ENCODE data around the gene COG6. TPM values are rescaled to one million over a fixed set of nuclear protein-coding genes. Genes with fewer than 3 reads are reported as not detected.

COG6 gene
- total and polyA plus RNA-seq, 2 donors from 2014 or later: 12.2 to 31.3 TPM

GRCh38 chr13:39682788-39683187, 27.3 kb downstream of the COG6 start:
- no peak overlapping the region for H3K9ac ChIP-seq (ENCODE audit: low read length in 3 of 3)
- no peak for FAIRE-seq
- H3K4me3 ChIP-seq (ENCODE audit: low read length in 3 of 3): no peak overlapping the region
- no peaks in the 10 kb centered on the region for H3K9me3 ChIP-seq (ENCODE audit: control insufficient read depth in 2 of 3, insufficient read depth in 1 of 3, low read length in 3 of 3)
- intact Hi-C loops (cut with DNase I): loop anchor here (10.0 kb wide), 1 partner anchor 1002 kb away; no protein-coding TSS in a partner anchor
- H3K4me1 ChIP-seq (ENCODE audit: control insufficient read depth in 2 of 3, insufficient read depth in 2 of 3, low read depth in 1 of 3, low read length in 3 of 3): no peaks in the 10 kb centered on the region
- no peak overlapping the region for H3K27ac ChIP-seq (ENCODE audit: low read depth in 2 of 2, low read length in 2 of 2)
- TF ChIP-seq CTCF (IDR thresholded peaks at IDR 0.05; ENCODE audit: borderline replicate concordance, extremely low read depth, insufficient read depth): no peak
- H3K36me3 ChIP-seq (ENCODE audit: control insufficient read depth in 2 of 3, insufficient read depth in 3 of 3, low read length in 3 of 3): peaks cover 7 to 10% (median 7%) of the 10 kb centered on the region in 3 donors
- no peak for DNase-seq
- no peaks in the 10 kb centered on the region for H3K27me3 ChIP-seq (ENCODE audit: control insufficient read depth, insufficient read depth, low read length)

GRCh38 chr13:39684531-39685137, 29.2 kb downstream of the COG6 start:
- no peaks in the 10 kb centered on the region for H3K9me3 ChIP-seq (ENCODE audit: control insufficient read depth in 2 of 3, insufficient read depth in 1 of 3, low read length in 3 of 3)
- intact Hi-C loops (cut with DNase I): loop anchor here (10.0 kb wide), 1 partner anchor 1000 kb away; no protein-coding TSS in a partner anchor
- no peak overlapping the region for H3K4me3 ChIP-seq (ENCODE audit: low read length in 3 of 3)
- peaks cover 7 to 20% (median 11%) of the 10 kb centered on the region in 3 donors for H3K36me3 ChIP-seq (ENCODE audit: control insufficient read depth in 2 of 3, insufficient read depth in 3 of 3, low read length in 3 of 3)
- DNase-seq: peak in 2 of 5 donors; percentile 19 to 53
- H3K27me3 ChIP-seq (ENCODE audit: control insufficient read depth, insufficient read depth, low read length): no peaks in the 10 kb centered on the region
- FAIRE-seq: peak; percentile 95
- H3K9ac ChIP-seq (ENCODE audit: low read length in 3 of 3): no peak overlapping the region
- no peaks in the 10 kb centered on the region for H3K4me1 ChIP-seq (ENCODE audit: control insufficient read depth in 2 of 3, insufficient read depth in 2 of 3, low read depth in 1 of 3, low read length in 3 of 3)
- H3K27ac ChIP-seq (ENCODE audit: low read depth in 2 of 2, low read length in 2 of 2): no peak overlapping the region
- no peak for TF ChIP-seq CTCF (IDR thresholded peaks at IDR 0.05; ENCODE audit: borderline replicate concordance, extremely low read depth, insufficient read depth)

GRCh38 chr13:39685652-39686051, 30.2 kb downstream of the COG6 start:
- intact Hi-C loops (cut with DNase I): loop anchor here (10.0 kb wide), 1 partner anchor 999 kb away; no protein-coding TSS in a partner anchor

More at GRCh38 chr13:39685652-39686051, 30.2 kb downstream of the COG6 start:
- no peak overlapping the region for H3K27ac ChIP-seq (ENCODE audit: low read depth in 2 of 2, low read length in 2 of 2)
- FAIRE-seq (no peak), DNase-seq (no peak)
- no peaks in the 10 kb centered on the region for H3K9me3 ChIP-seq (ENCODE audit: control insufficient read depth in 2 of 3, insufficient read depth in 1 of 3, low read length in 3 of 3)
- H3K4me1 ChIP-seq (ENCODE audit: control insufficient read depth in 2 of 3, insufficient read depth in 2 of 3, low read depth in 1 of 3, low read length in 3 of 3): no peaks in the 10 kb centered on the region
- H3K9ac ChIP-seq (ENCODE audit: low read length in 3 of 3): no peak overlapping the region
- peaks cover 3 to 15% (median 11%) of the 10 kb centered on the region in 3 donors for H3K36me3 ChIP-seq (ENCODE audit: control insufficient read depth in 2 of 3, insufficient read depth in 3 of 3, low read length in 3 of 3)
- TF ChIP-seq CTCF (IDR thresholded peaks at IDR 0.05; ENCODE audit: borderline replicate concordance, extremely low read depth, insufficient read depth): no peak
- H3K27me3 ChIP-seq (ENCODE audit: control insufficient read depth, insufficient read depth, low read length): no peaks in the 10 kb centered on the region
- H3K4me3 ChIP-seq (ENCODE audit: low read length in 3 of 3): no peak overlapping the region
